ENCODE results near the gene AMFR.

GRCh38 chr16:56327071-56327928, 98.0 kb downstream of the AMFR start:
- no peak for TF ChIP-seq SIN3A (IDR thresholded peaks at IDR 0.05; ENCODE audit: borderline replicate concordance, insufficient read depth, low read length)
- TF ChIP-seq REST (IDR thresholded peaks at IDR 0.05; ENCODE audit: insufficient read depth in 1 of 2, low read depth in 2 of 2, low read length in 2 of 2): no peak
- no peak for TF ChIP-seq POLR2AphosphoS5 (IDR thresholded peaks at IDR 0.05; ENCODE audit: low read depth, low read length)
